PC-3 (cell line): ENCODE measurements around the gene NIPBL.

Source experiments
- EZH2 ChIP-seq: fragments of 300-600 bp; sonication (generic); IDR thresholded peaks from one replicate; pipeline ENCODE4 v1.6.1; 2017; ENCODE audit warnings: antibody characterized with exemption, mild to moderate bottlenecking, low read length; ENCODE audit not compliant: unreplicated experiment
- EZH2phosphoT487 ChIP-seq: fragments of 300-600 bp; sonication (generic); IDR thresholded peaks from 2 replicates; pipeline ENCODE4 v1.6.1; 2018; ENCODE audit warnings: mild to moderate bottlenecking, antibody characterized with exemption, low read length, borderline replicate concordance
- TF ChIP-seq, protein P1 (sequence below): fragments of 300-600 bp; sonication (generic); conservative IDR thresholded peaks from 2 replicates; pipeline ENCODE4 v1.5.1; 2017; ENCODE audit warnings: antibody characterized with exemption, low read depth, mild to moderate bottlenecking, low read length

DNA sequence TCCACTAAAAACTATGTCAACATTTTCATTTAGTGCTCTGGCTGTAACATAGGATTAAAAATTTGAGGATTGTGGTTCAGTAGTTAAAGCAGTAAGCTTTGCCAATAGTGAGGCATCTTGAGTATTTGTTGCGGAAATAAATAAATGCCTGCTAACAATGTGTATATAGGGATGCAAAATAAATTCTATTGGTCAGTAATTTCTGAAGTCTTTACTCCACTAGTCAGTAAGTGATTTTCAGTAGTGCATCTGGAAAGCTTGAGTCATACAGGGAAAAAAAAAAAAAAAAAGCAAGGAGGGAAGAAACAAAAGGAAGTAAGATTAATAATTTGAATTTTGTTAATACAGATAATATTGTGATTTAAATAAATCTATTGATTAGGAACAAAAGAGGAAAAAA lies 21.0 kb downstream of the NIPBL start:
- TF ChIP-seq, protein P1, sequence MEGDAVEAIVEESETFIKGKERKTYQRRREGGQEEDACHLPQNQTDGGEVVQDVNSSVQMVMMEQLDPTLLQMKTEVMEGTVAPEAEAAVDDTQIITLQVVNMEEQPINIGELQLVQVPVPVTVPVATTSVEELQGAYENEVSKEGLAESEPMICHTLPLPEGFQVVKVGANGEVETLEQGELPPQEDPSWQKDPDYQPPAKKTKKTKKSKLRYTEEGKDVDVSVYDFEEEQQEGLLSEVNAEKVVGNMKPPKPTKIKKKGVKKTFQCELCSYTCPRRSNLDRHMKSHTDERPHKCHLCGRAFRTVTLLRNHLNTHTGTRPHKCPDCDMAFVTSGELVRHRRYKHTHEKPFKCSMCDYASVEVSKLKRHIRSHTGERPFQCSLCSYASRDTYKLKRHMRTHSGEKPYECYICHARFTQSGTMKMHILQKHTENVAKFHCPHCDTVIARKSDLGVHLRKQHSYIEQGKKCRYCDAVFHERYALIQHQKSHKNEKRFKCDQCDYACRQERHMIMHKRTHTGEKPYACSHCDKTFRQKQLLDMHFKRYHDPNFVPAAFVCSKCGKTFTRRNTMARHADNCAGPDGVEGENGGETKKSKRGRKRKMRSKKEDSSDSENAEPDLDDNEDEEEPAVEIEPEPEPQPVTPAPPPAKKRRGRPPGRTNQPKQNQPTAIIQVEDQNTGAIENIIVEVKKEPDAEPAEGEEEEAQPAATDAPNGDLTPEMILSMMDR = no peak
- TF ChIP-seq EZH2phosphoT487 = no peak
- no peak for TF ChIP-seq EZH2
